Fibroblast of mammary gland (primary cell): Measurements from ENCODE around the gene ATOX1.

Experiments
- DNase-seq: peaks from one replicate; pipeline ENCODE4 v3.0.0-alpha.2; 2010; ENCODE audit warnings: low read depth
- H3K4me3 ChIP-seq: 2 replicates; pipeline ENCODE4 v1.5.1; 2011; ENCODE audit warnings: low read depth, mild to moderate bottlenecking, low read length, moderate library complexity; ENCODE audit not compliant: control insufficient read depth
- TF ChIP-seq, protein P1 (sequence below): conservative IDR thresholded peaks from 2 replicates; pipeline ENCODE4 v1.5.1; 2011; ENCODE audit warnings: low read depth, low read length, inconsistent platforms; ENCODE audit not compliant: control insufficient read depth, insufficient read depth

ATOX1 gene, protein sequence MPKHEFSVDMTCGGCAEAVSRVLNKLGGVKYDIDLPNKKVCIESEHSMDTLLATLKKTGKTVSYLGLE

DNA sequence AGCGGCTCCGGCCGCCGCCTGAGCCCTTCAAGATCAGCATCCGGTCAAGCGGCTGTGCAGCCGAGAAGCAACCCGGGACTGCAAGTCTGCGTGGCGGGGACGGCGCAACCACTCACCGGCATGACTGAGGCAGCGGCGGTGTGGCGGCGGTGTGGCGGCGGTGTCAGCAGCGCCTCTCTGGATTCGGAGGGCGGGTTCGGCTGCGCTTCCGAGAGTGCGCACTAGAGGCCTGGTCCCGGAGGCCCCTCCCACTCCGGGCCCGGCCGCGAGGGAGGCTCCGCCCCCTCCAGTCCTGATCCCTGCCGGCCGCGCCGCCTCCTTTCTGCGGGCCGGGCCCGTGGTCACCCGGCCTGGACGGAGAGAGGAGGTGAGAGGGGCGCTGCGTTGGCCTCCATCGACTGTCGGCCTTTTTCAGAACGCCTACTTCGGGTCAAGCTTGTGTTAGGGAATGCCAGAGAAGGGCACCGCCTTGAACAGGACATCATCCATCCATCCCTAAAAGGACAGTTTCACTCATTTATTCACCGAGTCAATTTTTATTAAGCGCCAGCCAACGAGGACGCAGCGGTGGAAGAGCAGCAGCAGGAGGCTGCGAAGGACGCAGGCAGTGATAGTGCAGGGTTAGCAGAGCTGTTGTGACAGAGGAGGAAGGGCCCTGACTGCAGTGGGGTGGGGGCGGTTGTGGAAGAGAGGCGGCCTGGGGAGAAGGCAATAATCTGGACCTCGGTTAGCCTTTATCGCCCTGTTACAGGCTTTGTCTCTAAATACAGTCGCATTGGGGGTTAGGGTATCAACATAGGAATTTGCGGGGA, at the start of gene ATOX1:
Gene ATOX1 (minus strand): TSS at position 202 of the 812 bp plus-strand sequence. CDS start 80 bp downstream, at position 122.
- TF ChIP-seq, protein P1, sequence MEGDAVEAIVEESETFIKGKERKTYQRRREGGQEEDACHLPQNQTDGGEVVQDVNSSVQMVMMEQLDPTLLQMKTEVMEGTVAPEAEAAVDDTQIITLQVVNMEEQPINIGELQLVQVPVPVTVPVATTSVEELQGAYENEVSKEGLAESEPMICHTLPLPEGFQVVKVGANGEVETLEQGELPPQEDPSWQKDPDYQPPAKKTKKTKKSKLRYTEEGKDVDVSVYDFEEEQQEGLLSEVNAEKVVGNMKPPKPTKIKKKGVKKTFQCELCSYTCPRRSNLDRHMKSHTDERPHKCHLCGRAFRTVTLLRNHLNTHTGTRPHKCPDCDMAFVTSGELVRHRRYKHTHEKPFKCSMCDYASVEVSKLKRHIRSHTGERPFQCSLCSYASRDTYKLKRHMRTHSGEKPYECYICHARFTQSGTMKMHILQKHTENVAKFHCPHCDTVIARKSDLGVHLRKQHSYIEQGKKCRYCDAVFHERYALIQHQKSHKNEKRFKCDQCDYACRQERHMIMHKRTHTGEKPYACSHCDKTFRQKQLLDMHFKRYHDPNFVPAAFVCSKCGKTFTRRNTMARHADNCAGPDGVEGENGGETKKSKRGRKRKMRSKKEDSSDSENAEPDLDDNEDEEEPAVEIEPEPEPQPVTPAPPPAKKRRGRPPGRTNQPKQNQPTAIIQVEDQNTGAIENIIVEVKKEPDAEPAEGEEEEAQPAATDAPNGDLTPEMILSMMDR, result no peak
- H3K4me3 ChIP-seq, result peak within 1 kb of the TSS; percentile 94
- DNase-seq, result peak; percentile 85

DNA sequence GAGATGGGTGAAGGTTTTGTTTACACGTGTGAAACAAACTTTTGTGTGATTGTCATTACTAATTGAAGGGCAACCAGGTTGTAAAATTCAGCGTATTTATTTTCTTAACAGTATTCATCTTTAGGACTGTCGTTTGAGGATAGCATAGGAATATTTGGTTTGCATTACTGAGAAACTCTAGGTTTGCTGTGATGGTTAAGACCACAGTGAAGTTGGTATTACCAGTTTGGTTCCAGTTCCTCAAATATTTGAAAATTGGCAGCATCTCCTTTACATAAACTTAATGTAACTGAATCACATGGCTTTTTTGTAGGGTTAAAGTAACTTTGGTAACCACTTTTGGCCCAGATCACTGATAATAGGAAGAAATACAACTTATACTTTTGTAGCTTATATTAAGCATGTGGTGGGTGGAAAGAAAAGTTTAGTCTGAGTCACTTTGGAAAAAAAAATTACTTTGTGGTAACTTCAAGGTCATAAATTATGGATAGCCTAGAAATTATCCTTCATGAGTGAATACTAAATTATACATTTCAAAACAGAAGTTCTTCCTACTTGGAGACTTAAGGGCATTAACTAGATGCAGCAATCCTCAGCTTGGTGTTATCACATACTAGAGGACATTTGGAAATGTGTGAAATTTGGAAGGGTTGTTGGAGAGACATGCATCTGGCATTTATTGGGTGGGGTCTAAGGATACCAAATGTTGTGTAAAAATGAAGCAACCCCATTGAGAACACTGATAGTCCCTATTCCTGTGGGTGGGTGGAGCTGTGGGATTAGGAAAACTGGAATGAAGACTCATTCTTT, 47.2 kb upstream of the ATOX1 start:
- peak; percentile 92 for DNase-seq
- TF ChIP-seq, protein P1, result no peak
- H3K4me3 ChIP-seq, result no peak overlapping the region

DNA sequence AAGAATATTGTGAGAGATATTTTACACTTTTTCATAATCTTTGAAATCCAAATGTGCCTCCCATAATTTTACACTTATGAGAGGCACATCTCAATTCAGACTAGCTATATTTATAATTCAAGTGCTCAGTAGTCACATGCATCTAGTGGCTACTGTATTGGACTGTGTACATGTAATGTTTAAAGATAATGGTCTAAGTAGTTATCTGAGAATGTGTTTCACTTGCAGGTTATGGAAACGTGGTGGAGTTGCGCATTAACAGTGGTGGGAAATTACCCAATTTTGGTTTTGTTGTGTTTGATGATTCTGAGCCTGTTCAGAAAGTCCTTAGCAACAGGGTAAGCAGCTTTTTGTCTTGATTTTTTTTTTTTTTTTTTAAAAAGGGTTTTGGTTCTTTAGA, 42.1 kb upstream of the ATOX1 start:
- TF ChIP-seq, protein P1, result no peak
- no peak overlapping the region for H3K4me3 ChIP-seq
- no peak for DNase-seq

DNA sequence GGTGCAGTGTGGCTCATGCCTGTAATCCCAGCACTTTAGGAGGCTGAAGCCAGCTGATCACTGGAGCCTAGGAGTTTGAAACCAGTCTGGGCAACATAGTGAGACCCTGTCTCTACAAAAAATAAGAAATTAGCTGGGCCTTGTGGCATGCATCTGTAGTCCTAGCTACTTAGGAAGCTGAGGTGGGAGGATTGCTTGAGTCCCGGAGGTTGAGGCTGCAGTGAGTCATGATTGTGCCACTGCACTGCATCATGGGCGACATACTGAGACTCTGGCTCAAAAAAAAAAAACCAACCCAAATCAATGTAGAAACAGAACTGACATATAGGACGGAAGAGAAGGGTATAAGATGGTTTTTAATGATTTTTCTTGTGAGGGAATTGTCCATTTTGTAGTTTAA, 41.0 kb upstream of the ATOX1 start:
- TF ChIP-seq, protein P1, result no peak

DNA sequence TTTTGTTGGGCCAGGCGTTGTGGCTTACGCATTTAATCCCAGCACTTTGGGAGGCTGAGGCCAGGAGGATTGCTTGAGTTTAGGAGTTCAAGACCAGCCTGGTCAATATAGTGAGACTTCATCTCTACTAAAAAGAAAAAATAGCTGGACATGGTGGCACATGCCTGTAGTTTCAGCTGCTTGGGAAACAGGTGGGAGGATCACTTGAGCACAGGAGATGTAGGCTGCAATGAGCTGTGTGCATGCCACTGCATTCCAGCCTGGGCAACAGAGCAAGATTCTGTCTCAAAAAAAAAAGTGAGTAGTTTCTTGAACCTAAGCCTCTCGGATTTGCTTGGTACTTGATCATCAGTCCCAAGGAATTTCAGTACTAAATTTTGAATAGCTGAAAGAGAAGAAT, 40.2 kb upstream of the ATOX1 start:
- no peak for DNase-seq
- no peak overlapping the region for H3K4me3 ChIP-seq
- TF ChIP-seq, protein P1, result no peak

More for the DNA sequence above, 41.0 kb upstream of the ATOX1 start:
- H3K4me3 ChIP-seq, result no peak overlapping the region
- DNase-seq, result peak; percentile 63

DNA sequence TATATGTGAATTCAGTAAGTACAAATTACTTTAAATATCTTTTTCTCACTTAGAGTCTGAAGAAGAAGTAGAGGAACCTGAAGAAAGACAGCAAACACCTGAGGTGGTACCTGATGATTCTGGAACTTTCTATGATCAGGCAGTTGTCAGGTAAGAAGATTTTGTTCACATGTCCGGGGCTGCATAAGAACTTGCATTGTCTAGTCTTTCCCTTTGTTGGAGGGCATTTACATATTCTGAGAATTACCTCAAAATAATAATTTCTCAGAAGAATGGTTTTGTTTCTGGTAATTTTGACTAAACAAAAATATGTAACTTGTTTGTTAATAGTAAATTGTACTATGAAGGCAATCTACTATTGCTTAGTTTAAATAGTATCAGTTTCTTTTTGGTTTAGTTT, 37.0 kb upstream of the ATOX1 start:
- TF ChIP-seq, protein P1, result no peak
- no peak overlapping the region for H3K4me3 ChIP-seq
- DNase-seq, result no peak
